Measurements from ENCODE around the gene FHOD3. TPM values are rescaled to one million over a fixed set of nuclear protein-coding genes. Genes with fewer than 3 reads are reported as not detected.

The FHOD3 gene
- total and polyA plus RNA-seq, 10 donors = 1.2 to 2.7 (median 1.9) TPM

- Histone ChIP-seq H3K27ac (no peak overlapping the region), H3K9me3 (no peaks in the 10 kb centered on the region), H3K27me3 (replicated peaks in 1 of 7) (peaks cover 0 to 2% (median 0%) of the 10 kb centered on the region in 7 donors), H3K4me3 (no peak overlapping the region), H3K4me1 (no peaks in the 10 kb centered on the region), H3K36me3 (no peaks in the 10 kb centered on the region)
- DNase-seq = no peak
- TF ChIP-seq CTCF (IDR thresholded peaks at IDR 0.05 in 8 of 11, conservative IDR thresholded peaks at IDR 0.05 in 3 of 11) (no peak), POLR2AphosphoS5 (IDR thresholded peaks at IDR 0.05) (no peak), POLR2A (IDR thresholded peaks at IDR 0.05) (no peak)
- 85 to 90% (median 87%) methylated on average over 8 of the region's 8 CpGs for WGBS, 5 donors
- intact Hi-C loops (cut with DNase I; ENCODE audit: low total_unique reads) = no loop called here
Observed at GRCh38 chr18:36610258-36610657, 312.7 kb downstream of the FHOD3 start.

GRCh38 chr18:36610661-36611060, 313.1 kb downstream of the FHOD3 start:
- Histone ChIP-seq H3K27me3 (replicated peaks in 1 of 7) (no peaks in the 10 kb centered on the region), H3K4me3 (no peak overlapping the region), H3K4me1 (no peaks in the 10 kb centered on the region), H3K27ac (no peak overlapping the region), H3K9me3 (no peaks in the 10 kb centered on the region), H3K36me3 (no peaks in the 10 kb centered on the region)
- DNase-seq = no peak
- TF ChIP-seq CTCF (IDR thresholded peaks at IDR 0.05 in 8 of 11, conservative IDR thresholded peaks at IDR 0.05 in 3 of 11) = no peak
- TF ChIP-seq POLR2AphosphoS5 (IDR thresholded peaks at IDR 0.05) = no peak
- no peak for TF ChIP-seq POLR2A (IDR thresholded peaks at IDR 0.05)
- intact Hi-C loops (cut with DNase I; ENCODE audit: low total_unique reads) = no loop called here
- WGBS, 5 donors = 70 to 90% (median 86%) methylated on average over 2 of the region's 2 CpGs

GRCh38 chr18:36613069-36613468, 315.6 kb downstream of the FHOD3 start:
- Histone ChIP-seq H3K27ac (no peak overlapping the region), H3K4me3 (no peak overlapping the region), H3K27me3 (replicated peaks in 1 of 7) (no peaks in the 10 kb centered on the region), H3K9me3 (no peaks in the 10 kb centered on the region), H3K4me1 (no peaks in the 10 kb centered on the region), H3K36me3 (no peaks in the 10 kb centered on the region)
- intact Hi-C loops (cut with DNase I; ENCODE audit: low total_unique reads) = no loop called here
- TF ChIP-seq POLR2AphosphoS5 (IDR thresholded peaks at IDR 0.05) (no peak), POLR2A (IDR thresholded peaks at IDR 0.05) (no peak), CTCF (IDR thresholded peaks at IDR 0.05 in 8 of 11, conservative IDR thresholded peaks at IDR 0.05 in 3 of 11) (no peak)
- no peak for DNase-seq
- WGBS, 5 donors = 90 to 97% (median 91%) methylated on average over 6 of the region's 6 CpGs

GRCh38 chr18:36613810-36614209, 316.3 kb downstream of the FHOD3 start:
- 81 to 95% (median 84%) methylated on average over 3 of the region's 3 CpGs for WGBS, 5 donors
- Histone ChIP-seq H3K36me3 (no peaks in the 10 kb centered on the region), H3K27ac (no peak overlapping the region), H3K9me3 (no peaks in the 10 kb centered on the region), H3K4me1 (no peaks in the 10 kb centered on the region), H3K4me3 (no peak overlapping the region), H3K27me3 (replicated peaks in 1 of 7) (peaks cover 0 to 2% (median 0%) of the 10 kb centered on the region in 7 donors)
- no peak for DNase-seq
- no peak for TF ChIP-seq CTCF (IDR thresholded peaks at IDR 0.05 in 8 of 11, conservative IDR thresholded peaks at IDR 0.05 in 3 of 11)
- TF ChIP-seq POLR2AphosphoS5 (IDR thresholded peaks at IDR 0.05) = no peak
- no peak for TF ChIP-seq POLR2A (IDR thresholded peaks at IDR 0.05)
- intact Hi-C loops (cut with DNase I; ENCODE audit: low total_unique reads) = no loop called here

Data from spleen (tissue), 11 donors.